HL-60/S4 treated with phorbol 12-myristate 13-acetate at 8.2 ng/mL for 4 days and 3 days (cell line): Measurements from ENCODE around the gene ATP6V1G1.

Experiments
- in situ Hi-C: fragments of 300-500 bp; cut with MboI; formaldehyde crosslinking; loops from 2 replicates; pipeline ENCODE4 v1.15.0; 2022; ENCODE audit warnings: low sequenced_read_pairs

ATP6V1G1 gene

GRCh38 chr9:114611516-114612271, 24.1 kb downstream of the ATP6V1G1 start:
- in situ Hi-C loops = no loop called here

- in situ Hi-C loops = no loop called here
Observed at GRCh38 chr9:114612272-114612923, 24.8 kb downstream of the ATP6V1G1 start.

- in situ Hi-C loops = no loop called here
Observed at GRCh38 chr9:114613087-114613486, 25.5 kb downstream of the ATP6V1G1 start.

- in situ Hi-C loops = no loop called here
Observed at GRCh38 chr9:114613919-114614318, 26.4 kb downstream of the ATP6V1G1 start.

- in situ Hi-C loops = no loop called here
Observed at GRCh38 chr9:114614373-114614772, 26.8 kb downstream of the ATP6V1G1 start.

GRCh38 chr9:114616684-114617520, 29.3 kb downstream of the ATP6V1G1 start:
- in situ Hi-C loops = no loop called here

GRCh38 chr9:114619191-114619761, 31.7 kb downstream of the ATP6V1G1 start:
- in situ Hi-C loops = no loop called here

- in situ Hi-C loops = no loop called here
Observed at GRCh38 chr9:114621561-114621960, 34.0 kb downstream of the ATP6V1G1 start.

GRCh38 chr9:114621975-114622609, 34.5 kb downstream of the ATP6V1G1 start:
- in situ Hi-C loops = no loop called here

GRCh38 chr9:114624677-114625076, 37.1 kb downstream of the ATP6V1G1 start:
- in situ Hi-C loops = no loop called here

- in situ Hi-C loops = no loop called here
Observed at GRCh38 chr9:114626415-114627020, 38.9 kb downstream of the ATP6V1G1 start.

- in situ Hi-C loops = no loop called here
Observed at GRCh38 chr9:114627553-114627952, 40.0 kb downstream of the ATP6V1G1 start.

- in situ Hi-C loops = no loop called here
Observed at GRCh38 chr9:114629563-114630090, 42.1 kb downstream of the ATP6V1G1 start.

- in situ Hi-C loops = no loop called here
Observed at GRCh38 chr9:114631166-114631565, 43.6 kb downstream of the ATP6V1G1 start.

- in situ Hi-C loops = no loop called here
Observed at GRCh38 chr9:114633438-114634089, 46.0 kb downstream of the ATP6V1G1 start.

GRCh38 chr9:114634387-114634786, 46.8 kb downstream of the ATP6V1G1 start:
- in situ Hi-C loops = no loop called here

- in situ Hi-C loops = no loop called here
Observed at GRCh38 chr9:114638404-114638803, 50.8 kb downstream of the ATP6V1G1 start.

GRCh38 chr9:114641967-114642366, 54.4 kb downstream of the ATP6V1G1 start:
- in situ Hi-C loops = loop anchor here (10.0 kb wide), 1 partner anchor 207 kb away; no protein-coding TSS in a partner anchor

GRCh38 chr9:114643001-114643400, 55.4 kb downstream of the ATP6V1G1 start:
- in situ Hi-C loops = loop anchor here (10.0 kb wide), 1 partner anchor 208 kb away; no protein-coding TSS in a partner anchor
